Psoas muscle (tissue), 8 donors: ENCODE data around the gene BBS9. TPM values are rescaled to one million over a fixed set of nuclear protein-coding genes. Genes with fewer than 3 reads are reported as not detected.

Experiments used
- ATAC-seq, 4 donors: fragments of 200-7000 bp; cut with Tn5 transposase; one replicate each; pipeline ENCODE4 v1.9.1; 2020; ENCODE audit warnings: moderate library complexity in 3 of 4, mild to moderate bottlenecking in 2 of 4
- DNase-seq, 2 donors: peaks; one replicate each; pipeline ENCODE4 v3.0.0-alpha.2; 2020
- H3K27ac ChIP-seq: fragments of 200-600 bp; one replicate; pipeline ENCODE4 v1.8.0; 2022
- H3K27me3 ChIP-seq, 3 donors: fragments of 200-600 bp in 1 of 3; one replicate each; pipeline versions ENCODE4 v1.6.1 to v1.8.0; 2013 to 2022; ENCODE audit warnings: low read length in 2 of 3, mild to moderate bottlenecking in 2 of 3, moderate library complexity in 1 of 3; ENCODE audit not compliant: insufficient read depth in 3 of 3
- H3K36me3 ChIP-seq, 2 donors: fragments of 200-600 bp in 1 of 2; one replicate each; pipeline versions ENCODE4 v1.6.1 to v1.8.0; 2013 to 2022; ENCODE audit warnings: low read depth in 1 of 2, mild to moderate bottlenecking in 1 of 2, moderate library complexity in 1 of 2; ENCODE audit not compliant: insufficient read depth in 1 of 2
- H3K4me1 ChIP-seq: fragments of 200-600 bp; one replicate; pipeline ENCODE4 v1.8.0; 2022
- H3K4me3 ChIP-seq: fragments of 200-600 bp; one replicate; pipeline ENCODE4 v1.8.0; 2022; ENCODE audit warnings: mild to moderate bottlenecking
- H3K9me3 ChIP-seq: fragments of 200-600 bp; one replicate; pipeline ENCODE4 v1.8.0; 2022
- CTCF ChIP-seq: fragments of 200-600 bp; IDR thresholded peaks from one replicate; pipeline ENCODE4 v1.8.0; 2022; ENCODE audit warnings: antibody characterized with exemption
- WGBS, 3 donors: extraction: QIAGEN DNeasy Blood & Tissue Kit; methylation state at CpG; one replicate each; pipeline versions ENCODE4 v1.1.6 to v1.1.7; 2013; 5-methylcytosine and 5-hydroxymethylcytosine counted together
- intact Hi-C, 2 donors: fragments of 100-400 bp; cut with DNase I; formaldehyde crosslinking; loops; one replicate each; pipeline versions ENCODE4 v1.11.0 to v1.14.2; 2022
- polyA plus RNA-seq, 3 donors: library from polyadenylated mRNA; stranded (reverse); fragments of 200-250 nt; gene quantifications; one replicate each; pipeline ENCODE4 v1.2.3, GENCODE V29; 2013
- total RNA-seq, 4 donors: library from RNA; stranded (reverse); fragmentation: NEBNext Ultra II Directional in 2 of 4; extraction: Animal tissue kit (Norgen Biotek cat#: 25700) in 2 of 4; gene quantifications; one replicate each; pipeline versions ENCODE4 v1.2.1 to v1.2.4, GENCODE V29; 2021 to 2023
- donor health status: healthy with polysubstance abuse.
- donor health status: DM: no; HTN: no; CAD: no; lungs with moderate emphysema.
- donor health status: Bipolar disorder and iron deficiency.
- donor health status: healthy.
- donor health status: DM: yes; HTN: yes; CAD: no.
- donor health status: DM: no; HTN: no; CAD: no.
- donor health status: DM: no; HTN: no; CAD: no.
- donor health status: DM: yes; HTN: yes; CAD: no.

The BBS9 gene
- total and polyA plus RNA-seq, 7 donors: 2.7 to 7.3 (median 4.1) TPM

- no peak for TF ChIP-seq CTCF
- no peak for DNase-seq
- Histone ChIP-seq H3K27me3 (no peaks in the 10 kb centered on the region), H3K27ac (no peak overlapping the region), H3K36me3 (no peaks in the 10 kb centered on the region), H3K9me3 (no peaks in the 10 kb centered on the region), H3K4me3 (no peak overlapping the region), H3K4me1 (no peaks in the 10 kb centered on the region)
- intact Hi-C loops: no loop called here
- ATAC-seq: no peak
- 87 to 92% (median 88%) methylated on average over 6 of the region's 6 CpGs for WGBS, 3 donors
Measured at GRCh38 chr7:33614357-33615117, 485.2 kb downstream of the BBS9 start.

GRCh38 chr7:33616752-33617151 lies 487.4 kb downstream of the BBS9 start:
- ATAC-seq (no peak), DNase-seq (no peak)
- WGBS, 3 donors: 94 to 98% (median 96%) methylated on average over 2 of the region's 2 CpGs
- no peak overlapping the region for H3K4me3 ChIP-seq
- intact Hi-C loops: no loop called here
- no peaks in the 10 kb centered on the region for H3K36me3 ChIP-seq
- no peaks in the 10 kb centered on the region for H3K27me3 ChIP-seq
- H3K27ac ChIP-seq: no peak overlapping the region
- H3K9me3 ChIP-seq: peaks cover 7% of the 10 kb centered on the region
- no peaks in the 10 kb centered on the region for H3K4me1 ChIP-seq
- no peak for TF ChIP-seq CTCF

GRCh38 chr7:33619264-33619663 lies 489.9 kb downstream of the BBS9 start:
- Histone ChIP-seq H3K27me3 (no peaks in the 10 kb centered on the region), H3K27ac (no peak overlapping the region), H3K9me3 (peaks cover 7% of the 10 kb centered on the region), H3K4me1 (no peaks in the 10 kb centered on the region), H3K36me3 (no peaks in the 10 kb centered on the region), H3K4me3 (no peak overlapping the region)
- ATAC-seq (no peak), DNase-seq (no peak)
- TF ChIP-seq CTCF: no peak
- 89 to 97% (median 92%) methylated on average over 2 of the region's 2 CpGs for WGBS, 3 donors
- intact Hi-C loops: no loop called here

GRCh38 chr7:33623267-33623666 lies 493.9 kb downstream of the BBS9 start:
- DNase-seq (no peak), ATAC-seq (no peak)
- Histone ChIP-seq H3K4me1 (no peaks in the 10 kb centered on the region), H3K9me3 (peaks cover 7% of the 10 kb centered on the region), H3K27ac (no peak overlapping the region), H3K4me3 (no peak overlapping the region), H3K36me3 (no peaks in the 10 kb centered on the region), H3K27me3 (no peaks in the 10 kb centered on the region)
- no peak for TF ChIP-seq CTCF
- 19 to 35% (median 30%) methylated on average over 1 of the region's 1 CpG for WGBS, 3 donors
- intact Hi-C loops: no loop called here

- no peaks in the 10 kb centered on the region for H3K27me3 ChIP-seq
- intact Hi-C loops: no loop called here
- no peaks in the 10 kb centered on the region for H3K4me1 ChIP-seq
- no peak overlapping the region for H3K27ac ChIP-seq
- no peak overlapping the region for H3K4me3 ChIP-seq
- DNase-seq: no peak
- no peak for ATAC-seq
- TF ChIP-seq CTCF: no peak
- peaks cover 7% of the 10 kb centered on the region for H3K9me3 ChIP-seq
- H3K36me3 ChIP-seq: no peaks in the 10 kb centered on the region
Measured at GRCh38 chr7:33624215-33624614, 494.9 kb downstream of the BBS9 start.
